Measurements from ENCODE around the gene NTN1.

The NTN1 gene

DNA sequence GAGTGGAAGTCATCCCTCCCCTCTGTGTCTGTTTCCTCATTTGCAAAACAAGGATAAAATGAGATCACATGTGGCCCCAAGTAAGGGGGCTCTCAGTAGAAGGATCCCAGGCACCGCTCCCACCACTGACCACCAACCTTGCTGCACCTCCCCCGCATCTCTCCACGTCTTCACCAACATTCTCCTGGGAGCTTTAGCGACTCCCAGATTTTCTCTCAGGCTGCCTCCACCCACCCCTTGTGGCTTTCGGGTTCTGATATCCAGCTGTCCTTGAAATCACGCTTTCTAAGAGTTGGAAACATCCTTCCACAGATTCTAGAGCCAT, 16.4 kb upstream of the NTN1 start:
- no peak for DNase-seq (ENCODE audit: low read depth in 3 of 3, low spot score in 1 of 3)

DNA sequence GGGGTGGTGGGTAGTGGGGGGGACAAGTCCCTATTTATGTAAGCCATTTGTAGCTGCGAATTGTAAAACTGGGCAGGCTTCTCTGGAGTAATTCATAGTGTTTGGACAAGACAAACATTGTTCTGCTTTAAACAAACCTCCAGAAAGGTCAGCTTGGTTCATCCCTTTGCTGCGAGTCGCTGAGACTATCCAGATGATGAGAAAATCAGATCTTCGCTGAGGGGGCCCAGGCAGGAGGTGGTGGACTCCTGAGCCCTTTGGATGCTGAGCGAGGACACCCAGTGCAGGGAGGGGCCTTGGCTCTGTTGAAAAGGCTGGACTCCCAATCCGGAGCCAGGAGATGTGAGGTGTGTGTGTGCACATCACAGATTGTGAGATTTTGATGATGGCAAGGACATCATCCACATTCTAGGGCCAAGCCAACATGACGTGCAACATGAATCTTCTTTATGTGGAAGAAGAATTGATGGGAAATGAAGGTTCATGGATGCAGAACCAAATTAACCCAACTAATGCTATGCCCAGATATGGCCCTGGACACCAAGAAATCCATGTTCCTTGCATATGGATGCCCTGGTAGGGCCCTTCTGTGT, 15.0 kb upstream of the NTN1 start:
- DNase-seq (ENCODE audit: low read depth in 3 of 3, low spot score in 1 of 3): no peak

DNA sequence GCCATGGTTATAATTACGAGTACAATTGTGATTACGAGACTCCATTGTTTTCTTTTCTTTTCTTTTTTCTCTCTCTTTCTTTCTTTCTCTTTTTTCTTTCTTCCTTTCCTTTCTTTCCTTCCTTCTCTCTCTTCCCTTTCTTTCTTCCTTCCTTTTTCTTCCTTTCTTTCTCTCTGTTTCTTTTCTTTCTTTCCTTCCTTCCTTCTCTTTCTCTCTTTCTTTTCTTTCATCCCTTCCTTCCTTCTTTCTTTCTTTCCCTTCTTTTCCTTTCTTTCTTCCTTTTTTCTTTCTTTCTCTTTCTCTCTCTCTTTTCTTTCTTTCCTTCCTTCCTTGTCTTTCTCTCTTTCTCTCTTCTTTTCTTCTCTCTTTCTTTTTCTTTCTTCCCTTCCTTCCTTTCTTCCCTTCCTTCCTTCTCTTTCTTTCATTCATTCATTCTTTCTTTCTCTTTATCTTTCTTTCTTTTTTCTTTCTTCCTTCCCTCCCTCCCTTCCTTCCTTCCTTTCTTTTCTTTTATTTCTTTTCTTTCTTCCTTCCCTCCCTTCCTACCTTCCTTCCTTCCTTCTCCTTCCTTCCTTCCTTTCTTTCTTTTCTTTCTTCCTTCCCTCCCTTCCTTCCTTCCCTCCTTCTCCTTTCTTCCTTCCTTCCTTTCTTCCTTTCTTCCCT, 14.1 kb upstream of the NTN1 start:
- no peak for DNase-seq (ENCODE audit: low read depth in 3 of 3, low spot score in 1 of 3)

DNA sequence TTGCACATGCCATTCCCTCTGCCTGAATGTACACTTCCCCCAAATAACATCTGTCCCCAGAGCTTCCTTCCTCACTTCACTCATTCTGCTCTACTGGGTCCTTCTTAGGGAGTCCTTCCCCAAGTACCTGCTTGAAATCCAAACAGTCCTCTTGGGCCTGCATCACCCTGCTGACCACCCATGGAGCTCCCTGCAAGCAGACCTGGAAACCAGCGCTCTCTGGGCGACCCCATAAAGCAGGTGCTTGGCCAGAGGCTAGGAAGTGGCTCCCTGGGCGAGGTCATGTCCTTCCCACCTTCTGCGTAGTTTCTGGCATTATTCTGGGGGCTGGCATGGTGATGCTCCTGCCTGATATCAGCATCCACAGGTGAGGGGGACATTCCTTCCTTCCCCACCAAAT, 12.2 kb upstream of the NTN1 start:
- no peak for DNase-seq (ENCODE audit: low read depth in 3 of 3, low spot score in 1 of 3)

DNA sequence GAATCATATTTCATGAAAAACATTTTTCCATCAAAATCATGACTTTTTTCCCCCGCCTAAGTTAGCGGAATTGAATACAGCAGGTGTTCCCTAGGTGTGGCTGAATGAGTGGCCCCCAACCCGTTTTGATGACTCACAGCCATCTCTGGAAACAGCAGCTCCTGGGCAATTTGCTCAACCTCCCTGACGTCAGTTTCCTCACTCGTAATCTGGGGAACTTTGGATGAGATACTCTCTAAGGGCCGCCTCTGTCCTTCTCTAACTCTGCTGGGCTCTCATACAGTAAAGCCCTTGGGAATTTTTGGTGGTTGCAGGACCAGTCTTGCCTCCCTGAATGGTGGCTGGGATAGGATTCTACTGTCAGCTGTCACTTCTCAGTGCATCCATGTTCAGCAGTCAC, 11.6 kb upstream of the NTN1 start:
- no peak for DNase-seq (ENCODE audit: low read depth in 3 of 3, low spot score in 1 of 3)

DNA sequence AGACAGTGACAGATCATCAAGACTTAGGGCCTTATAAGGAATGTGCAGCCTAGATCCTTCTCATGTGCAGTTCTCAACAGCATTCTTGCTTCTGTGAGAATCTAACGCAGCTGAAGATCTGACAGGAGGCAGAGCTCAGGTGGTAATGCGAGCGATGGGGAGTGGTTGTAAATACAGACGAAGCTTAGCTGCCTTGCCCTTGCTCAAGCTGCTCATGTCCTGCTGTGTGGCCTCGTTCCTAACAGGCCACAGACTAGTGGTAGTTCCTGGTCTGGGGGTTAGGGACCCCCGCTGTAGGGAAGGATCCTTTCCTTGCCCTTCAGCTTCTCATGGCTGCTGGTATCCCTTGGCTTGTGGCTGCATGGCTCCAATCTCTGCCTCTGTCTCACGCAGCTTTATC, 10.3 kb upstream of the NTN1 start:
- no peak for DNase-seq (ENCODE audit: low read depth in 3 of 3, low spot score in 1 of 3)

DNA sequence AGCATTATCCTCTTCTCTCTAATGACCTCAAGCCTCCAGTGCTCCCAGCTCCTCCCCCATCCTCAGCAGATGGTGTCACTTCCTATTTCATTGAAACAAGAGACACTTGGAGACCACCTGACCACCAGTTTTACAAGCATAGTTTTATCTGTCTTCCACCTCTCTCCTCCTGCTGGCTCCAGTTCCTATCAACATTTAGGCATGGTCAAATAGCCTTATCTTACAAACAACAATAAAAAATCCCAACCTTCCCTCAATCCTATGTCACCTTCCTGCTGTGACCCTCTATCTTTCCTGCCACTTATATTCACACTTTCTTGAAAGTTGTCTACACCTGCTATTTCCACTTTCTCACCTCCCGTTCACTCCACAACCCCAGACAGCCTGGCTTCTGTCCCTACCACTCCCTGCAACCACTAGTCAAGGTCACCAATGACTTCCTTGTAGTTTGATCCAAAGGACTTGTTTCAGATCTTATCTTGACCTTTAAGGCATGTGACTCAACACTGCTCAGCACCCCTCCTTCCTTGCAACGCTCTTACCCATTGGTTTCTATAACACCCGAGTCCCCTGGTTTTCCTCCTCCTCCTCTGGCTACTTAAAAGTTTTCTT, 4.3 kb upstream of the NTN1 start:
- no peak for DNase-seq (ENCODE audit: low read depth in 3 of 3, low spot score in 1 of 3)

DNA sequence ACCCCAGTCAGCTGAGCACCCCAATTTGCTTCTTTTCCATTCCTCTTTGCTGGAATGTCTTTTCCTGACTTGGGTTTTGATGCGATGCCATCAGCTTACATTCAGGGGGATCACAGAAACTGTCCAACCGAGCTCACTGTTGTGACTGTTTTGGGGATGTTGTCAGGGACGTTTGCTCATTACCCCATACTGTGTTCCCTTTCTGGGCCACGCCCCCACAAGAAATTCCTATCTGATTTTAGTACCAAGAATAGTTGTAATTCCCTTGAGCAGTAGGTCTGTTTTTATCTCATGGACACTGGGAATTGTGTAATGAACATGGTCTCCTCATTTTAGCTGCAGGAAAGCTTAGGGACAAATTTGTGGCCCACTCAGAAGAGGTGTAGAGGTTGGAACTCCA, 2.6 kb upstream of the NTN1 start:
- no peak for DNase-seq (ENCODE audit: low read depth in 3 of 3, low spot score in 1 of 3)

DNA sequence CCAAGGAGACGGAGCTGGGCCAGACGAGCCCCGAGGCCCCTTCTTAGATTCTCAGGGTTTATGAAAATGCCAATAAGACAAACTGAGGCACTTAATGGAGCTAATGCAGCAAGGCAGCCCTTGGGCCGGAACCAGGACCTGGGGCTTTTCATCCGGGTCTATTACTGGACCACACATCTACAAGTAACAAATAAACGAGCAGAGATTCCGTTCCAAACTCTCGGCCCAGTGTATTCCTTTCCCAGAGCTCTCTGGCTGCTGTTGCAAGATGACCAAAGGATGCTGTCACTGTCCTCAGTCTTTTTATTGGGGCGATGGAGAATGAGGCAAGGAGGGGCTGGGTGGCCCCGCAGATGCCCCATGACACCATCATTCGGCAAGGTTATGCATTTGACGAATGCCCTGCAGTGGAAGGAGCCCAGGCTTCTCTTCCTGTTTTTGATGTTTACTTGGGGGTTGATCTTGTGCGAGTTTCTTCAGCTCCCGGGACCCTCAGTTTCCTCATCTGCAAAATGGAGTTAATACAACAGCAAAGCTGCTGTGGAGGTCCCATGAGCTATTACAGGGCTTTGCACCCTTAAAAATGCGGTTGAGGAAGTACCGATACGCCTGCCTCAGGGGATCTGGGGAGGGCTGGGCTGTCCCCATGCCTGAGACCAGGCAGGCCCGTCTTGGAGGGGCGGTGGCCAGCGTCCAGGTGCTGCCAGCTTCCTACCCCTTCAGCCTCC, 1.1 kb upstream of the NTN1 start:
- no peak for DNase-seq (ENCODE audit: low read depth in 3 of 3, low spot score in 1 of 3)

DNA sequence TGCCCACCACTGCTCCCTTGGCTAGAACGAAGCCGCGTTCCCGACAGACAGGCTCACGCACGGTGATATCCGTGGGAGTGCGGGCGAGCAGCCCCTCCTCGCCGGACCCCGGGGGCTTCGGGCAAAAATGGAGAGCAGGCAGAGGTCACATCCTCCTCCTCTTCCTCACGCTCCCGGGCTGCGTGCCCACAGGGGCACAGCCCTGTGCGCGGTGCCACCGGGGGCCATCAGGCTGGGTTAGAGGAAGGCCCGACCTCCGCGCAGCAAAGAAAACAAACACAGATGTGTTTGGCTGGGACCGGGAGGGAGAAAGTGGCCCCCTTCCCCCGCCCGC, 519 bp upstream of the NTN1 start:
- no peak for DNase-seq (ENCODE audit: low read depth in 3 of 3, low spot score in 1 of 3)

DNA sequence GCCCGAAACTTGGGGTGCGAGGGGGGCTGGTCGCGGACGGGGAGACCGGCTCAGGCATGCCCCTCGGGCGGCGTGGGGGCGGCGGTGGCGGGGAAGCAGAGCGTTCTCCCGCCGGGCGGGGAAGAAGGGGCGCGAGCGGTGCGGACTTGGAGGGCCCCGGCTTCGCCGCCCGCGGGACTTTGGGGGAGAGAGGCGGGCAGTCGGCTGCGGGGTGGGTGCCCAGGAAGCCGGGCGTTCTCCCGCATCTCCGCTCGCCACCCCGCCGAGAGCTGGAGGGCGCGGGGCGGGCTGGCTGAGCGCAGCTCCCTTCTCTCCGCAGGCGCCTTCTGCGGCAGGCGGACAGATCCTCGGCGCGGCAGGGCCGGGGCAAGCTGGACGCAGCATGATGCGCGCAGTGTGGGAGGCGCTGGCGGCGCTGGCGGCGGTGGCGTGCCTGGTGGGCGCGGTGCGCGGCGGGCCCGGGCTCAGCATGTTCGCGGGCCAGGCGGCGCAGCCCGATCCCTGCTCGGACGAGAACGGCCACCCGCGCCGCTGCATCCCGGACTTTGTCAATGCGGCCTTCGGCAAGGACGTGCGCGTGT, 772 bp downstream of the NTN1 start:
- DNase-seq (ENCODE audit: low read depth in 3 of 3, low spot score in 1 of 3): no peak

DNA sequence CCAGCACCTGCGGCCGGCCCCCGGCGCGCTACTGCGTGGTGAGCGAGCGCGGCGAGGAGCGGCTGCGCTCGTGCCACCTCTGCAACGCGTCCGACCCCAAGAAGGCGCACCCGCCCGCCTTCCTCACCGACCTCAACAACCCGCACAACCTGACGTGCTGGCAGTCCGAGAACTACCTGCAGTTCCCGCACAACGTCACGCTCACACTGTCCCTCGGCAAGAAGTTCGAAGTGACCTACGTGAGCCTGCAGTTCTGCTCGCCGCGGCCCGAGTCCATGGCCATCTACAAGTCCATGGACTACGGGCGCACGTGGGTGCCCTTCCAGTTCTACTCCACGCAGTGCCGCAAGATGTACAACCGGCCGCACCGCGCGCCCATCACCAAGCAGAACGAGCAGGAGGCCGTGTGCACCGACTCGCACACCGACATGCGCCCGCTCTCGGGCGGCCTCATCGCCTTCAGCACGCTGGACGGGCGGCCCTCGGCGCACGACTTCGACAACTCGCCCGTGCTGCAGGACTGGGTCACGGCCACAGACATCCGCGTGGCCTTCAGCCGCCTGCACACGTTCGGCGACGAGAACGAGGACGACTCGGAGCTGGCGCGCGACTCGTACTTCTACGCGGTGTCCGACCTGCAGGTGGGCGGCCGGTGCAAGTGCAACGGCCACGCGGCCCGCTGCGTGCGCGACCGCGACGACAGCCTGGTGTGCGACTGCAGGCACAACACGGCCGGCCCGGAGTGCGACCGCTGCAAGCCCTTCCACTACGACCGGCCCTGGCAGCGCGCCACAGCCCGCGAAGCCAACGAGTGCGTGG, 1.5 kb downstream of the NTN1 start:
- DNase-seq (ENCODE audit: low read depth in 3 of 3, low spot score in 1 of 3): peak in 1 of 3 donors; percentile 11

DNA sequence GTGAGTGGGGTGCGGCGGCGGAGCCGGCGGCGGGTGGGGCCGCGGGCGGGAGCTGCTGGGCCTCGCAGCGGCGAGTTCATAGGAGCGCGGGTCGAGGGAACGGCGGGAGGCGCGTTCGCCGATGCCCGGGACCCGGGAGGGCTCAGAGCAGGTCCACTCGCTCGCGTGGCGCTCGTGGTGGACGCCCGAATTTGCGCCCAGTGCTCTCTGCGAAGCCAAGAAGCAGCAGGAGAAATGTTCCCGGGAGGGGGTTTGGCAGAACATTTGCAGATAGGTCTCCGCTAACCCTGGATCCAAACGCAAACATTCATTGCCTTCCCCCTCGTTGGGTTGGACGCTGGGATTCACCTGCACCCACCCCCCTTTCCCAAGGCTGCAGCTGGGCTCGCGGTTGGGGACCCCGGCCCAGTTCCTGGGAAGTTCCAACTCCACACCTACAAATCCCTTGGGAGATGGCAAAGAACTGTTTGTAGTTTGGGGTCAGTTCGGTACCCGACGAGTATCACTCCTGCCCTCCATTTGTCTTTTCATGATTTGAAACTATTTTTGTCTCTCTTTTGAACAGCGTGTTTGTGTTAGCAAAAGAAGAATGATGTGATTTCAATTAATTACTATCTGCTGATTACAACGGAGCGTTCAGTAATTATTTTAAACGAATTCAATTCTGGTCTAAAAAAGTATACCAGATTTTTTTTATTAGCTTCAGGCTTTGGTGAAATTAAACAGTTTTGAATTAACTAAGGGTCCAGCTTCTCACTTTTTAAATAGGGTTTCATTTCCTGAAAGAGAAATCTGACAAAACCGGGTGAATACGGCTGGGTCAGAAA, 2.3 kb downstream of the NTN1 start:
- no peak for DNase-seq (ENCODE audit: low read depth in 3 of 3, low spot score in 1 of 3)

DNA sequence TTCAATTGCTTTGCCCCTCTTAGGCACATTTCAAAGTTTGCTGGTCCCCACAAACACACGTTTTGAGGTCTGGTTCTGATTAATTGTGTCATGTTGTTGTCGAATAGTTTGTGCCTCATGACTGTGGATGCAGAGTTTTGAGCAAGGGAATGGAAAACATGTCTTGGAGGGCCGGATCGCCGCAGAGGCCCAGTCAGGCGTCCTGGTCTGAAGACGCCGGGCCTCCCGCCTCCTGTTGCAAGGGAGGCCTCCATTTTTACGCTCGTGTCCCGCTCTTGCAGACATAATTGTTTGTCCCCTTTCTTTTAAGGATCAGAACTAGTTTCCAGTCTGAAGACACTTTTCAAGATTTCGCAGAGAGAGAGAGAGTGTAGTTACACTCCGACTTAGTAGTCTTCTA, 3.2 kb downstream of the NTN1 start:
- DNase-seq (ENCODE audit: low read depth in 3 of 3, low spot score in 1 of 3): no peak

DNA sequence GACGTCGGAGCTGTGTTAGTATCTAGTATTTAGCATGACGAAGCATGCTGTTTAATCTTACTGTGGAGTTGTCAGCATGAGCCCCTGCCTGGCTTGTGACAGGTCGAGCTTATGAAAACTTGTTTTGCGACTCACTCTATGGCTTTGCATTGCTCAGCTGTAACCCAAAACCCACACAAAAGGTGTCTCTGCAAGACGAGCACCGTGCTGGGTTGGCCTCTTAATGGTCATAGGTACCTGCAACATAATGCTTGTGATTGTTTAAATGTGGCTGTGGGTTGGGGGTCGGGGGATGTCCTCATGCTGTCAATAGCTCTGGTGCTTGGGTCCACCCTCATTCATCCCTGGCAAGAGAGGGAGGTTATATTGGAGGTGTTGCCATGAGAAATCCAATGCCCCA, 5.4 kb downstream of the NTN1 start:
- DNase-seq (ENCODE audit: low read depth in 3 of 3, low spot score in 1 of 3): no peak

DNA sequence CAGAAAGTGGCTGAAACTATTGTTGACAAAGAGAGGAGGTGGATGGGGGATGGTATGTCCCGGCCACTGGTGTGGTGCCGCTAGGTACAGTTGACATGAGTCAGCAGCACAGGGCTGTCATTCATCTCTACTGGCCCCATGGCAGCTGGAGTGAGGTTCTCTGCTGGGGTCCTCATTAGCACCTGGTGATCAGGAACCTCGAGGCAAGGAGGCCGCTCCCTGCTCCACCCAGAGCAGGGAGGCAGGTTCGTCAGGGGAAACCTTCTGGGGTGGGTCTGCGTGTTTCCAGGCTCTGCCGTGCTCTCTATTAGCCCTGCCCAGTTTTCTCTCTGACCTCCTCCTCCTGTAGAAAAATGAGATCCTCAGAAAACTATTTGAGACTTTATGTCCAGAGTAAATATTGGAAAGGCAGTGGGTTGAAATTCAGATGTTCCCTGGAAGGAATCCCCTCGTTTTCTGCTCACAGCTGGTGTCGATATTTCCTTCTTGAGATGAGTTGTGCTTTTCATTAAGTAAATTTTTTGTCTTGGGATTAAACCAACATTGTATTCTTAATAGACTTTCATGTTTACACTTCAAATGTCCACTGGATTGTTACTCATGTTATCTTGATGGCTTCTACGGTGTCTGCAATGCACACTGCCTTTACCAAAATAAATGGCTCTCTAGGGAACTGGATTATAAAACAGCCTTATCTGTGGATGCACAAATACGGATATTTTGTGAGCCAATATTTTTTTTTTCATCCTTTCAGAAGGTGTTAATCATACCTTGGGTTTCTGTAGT, 7.1 kb downstream of the NTN1 start:
- no peak for DNase-seq (ENCODE audit: low read depth in 3 of 3, low spot score in 1 of 3)

DNA sequence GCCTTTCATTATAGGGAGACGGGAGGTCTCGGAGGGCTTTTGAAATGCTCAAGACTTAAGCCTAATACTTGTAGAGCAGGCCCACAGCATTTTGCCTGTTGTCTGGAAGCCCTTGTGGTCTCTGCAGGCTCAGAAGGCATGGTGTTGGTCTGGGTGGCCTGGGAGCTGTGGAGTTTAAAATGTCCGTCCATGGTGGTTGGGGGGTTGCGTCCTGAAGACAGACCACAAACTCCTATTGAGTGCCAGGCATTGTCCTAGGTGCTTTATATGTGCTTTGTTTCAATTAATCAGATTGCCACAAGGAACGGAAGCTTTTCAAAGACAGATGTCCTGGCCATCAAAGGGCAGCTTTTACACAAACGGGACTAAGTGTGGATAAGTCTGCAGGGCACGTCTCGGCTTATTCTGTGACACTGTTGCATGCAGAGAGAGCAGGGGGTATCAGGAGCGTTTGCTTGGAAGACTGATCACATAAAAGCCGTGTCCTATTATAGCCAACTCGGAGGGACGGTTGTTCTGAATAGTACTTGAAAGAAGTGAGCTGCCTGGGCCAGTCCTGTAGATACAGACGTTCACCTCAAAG, 7.8 kb downstream of the NTN1 start:
- no peak for DNase-seq (ENCODE audit: low read depth in 3 of 3, low spot score in 1 of 3)

DNA sequence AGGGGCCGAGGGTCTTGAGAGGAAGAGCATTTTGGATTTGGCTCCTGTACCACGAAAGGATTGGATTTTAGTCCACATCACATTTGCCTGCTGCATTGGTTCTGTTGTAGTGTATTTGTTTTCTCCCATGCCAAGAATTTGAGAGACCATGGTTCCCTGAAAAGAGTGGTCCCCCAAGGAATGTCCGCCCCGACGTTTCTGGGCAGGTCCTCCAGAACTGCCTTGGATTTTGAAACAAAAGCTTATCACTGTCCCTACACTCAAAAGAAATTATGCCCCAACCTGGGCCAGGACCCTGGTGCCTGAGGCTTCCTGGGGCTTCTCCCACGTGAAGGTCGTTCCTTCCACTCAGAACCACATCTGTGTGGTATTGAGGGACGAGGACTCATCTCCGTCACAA, 10.8 kb downstream of the NTN1 start:
- no peak for DNase-seq (ENCODE audit: low read depth in 3 of 3, low spot score in 1 of 3)

DNA sequence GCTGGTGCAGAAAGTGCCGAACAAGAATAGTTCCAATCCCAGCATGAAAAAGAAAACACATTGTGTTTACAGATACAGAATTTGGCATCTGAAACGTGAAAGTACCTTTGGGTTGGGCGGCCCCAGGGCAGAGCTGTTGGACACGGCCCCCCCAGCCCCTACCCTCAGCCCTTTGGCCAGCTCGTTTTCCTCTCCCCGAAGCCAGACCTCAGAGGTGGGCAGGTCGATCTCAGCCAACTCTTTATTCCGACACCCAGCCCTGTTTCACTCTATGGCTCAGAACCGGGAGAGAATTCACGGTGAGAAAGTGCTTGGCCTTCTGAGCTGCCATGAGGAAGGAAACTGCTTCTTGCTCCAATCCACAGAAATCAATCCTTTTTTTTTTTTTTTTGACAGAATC, 11.3 kb downstream of the NTN1 start:
- no peak for DNase-seq (ENCODE audit: low read depth in 3 of 3, low spot score in 1 of 3)
